H1 (cell line): Measurements from ENCODE around the gene GRAMD2A. TPM values are rescaled to one million over a fixed set of nuclear protein-coding genes. Genes with fewer than 3 reads are reported as not detected.

Experiments used
- BACH1 ChIP-seq: IDR thresholded peaks from 2 replicates; pipeline ENCODE4 v1.6.1; 2012; ENCODE audit warnings: low read length, improper control_type of control experiment
- BCL11A ChIP-seq, 2 experiments: IDR thresholded peaks; one replicate each; pipeline ENCODE4 v1.6.1; 2011; ENCODE audit warnings: low read depth in 2 of 2, low read length in 2 of 2, mild to moderate bottlenecking in 2 of 2
- CBX8 ChIP-seq: fragments of 300-800, 300-1000 bp; sonication (generic); IDR thresholded peaks from 2 replicates; pipeline ENCODE4 v1.7.1; 2016; ENCODE audit warnings: low read depth, low read length, borderline replicate concordance
- CEBPB ChIP-seq: IDR thresholded peaks from 2 replicates; pipeline ENCODE4 v1.6.1; 2012; ENCODE audit warnings: low read depth, low read length
- CHD2 ChIP-seq: IDR thresholded peaks from 2 replicates; pipeline ENCODE4 v1.6.1; 2012; ENCODE audit warnings: low read length, improper control_type of control experiment
- CREB1 ChIP-seq: IDR thresholded peaks from 2 replicates; pipeline ENCODE4 v1.6.1; 2012; ENCODE audit warnings: inconsistent platforms
- EGR1 ChIP-seq: IDR thresholded peaks from 2 replicates; pipeline ENCODE4 v1.6.1; 2011; ENCODE audit warnings: low read depth, low read length, borderline replicate concordance
- EZH2 ChIP-seq: fragments of 200-600 bp; sonication (generic); IDR thresholded peaks from 2 replicates; pipeline ENCODE4 v1.7.1; 2012; ENCODE audit warnings: low read depth, mild to moderate bottlenecking, moderate library complexity, low read length, inconsistent platforms; ENCODE audit not compliant: severe bottlenecking
- FOSL1 ChIP-seq: IDR thresholded peaks from 2 replicates; pipeline ENCODE4 v1.6.1; 2011; ENCODE audit warnings: mild to moderate bottlenecking, low read depth, low read length, moderate library complexity; ENCODE audit not compliant: insufficient read depth
- HDAC2 ChIP-seq, 2 experiments: fragments of 300-600 bp in 1 of 2; sonication (generic) in 1 of 2; IDR thresholded peaks; 2 replicates each; pipeline ENCODE4 v1.6.1; 2011 to 2012; ENCODE audit warnings: low read depth in 2 of 2, low read length in 2 of 2, mild to moderate bottlenecking in 2 of 2, moderate library complexity in 2 of 2, borderline replicate concordance in 1 of 2, inconsistent platforms in 1 of 2
- HDAC6 ChIP-seq: IDR thresholded peaks from one replicate; pipeline ENCODE4 v1.7.1; 2012; ENCODE audit warnings: low read depth, mild to moderate bottlenecking, inconsistent platforms, low read length, moderate library complexity
- JUN ChIP-seq: IDR thresholded peaks from 2 replicates; pipeline ENCODE4 v1.6.1; 2011; ENCODE audit warnings: low read depth, mild to moderate bottlenecking, improper control_type of control experiment, low read length
- JUND ChIP-seq: IDR thresholded peaks from 2 replicates; pipeline ENCODE4 v1.6.1; 2011; ENCODE audit warnings: mild to moderate bottlenecking, improper control_type of control experiment, low read length
- KDM4A ChIP-seq: IDR thresholded peaks from one replicate; pipeline ENCODE4 v1.7.1; 2012; ENCODE audit warnings: low read depth, mild to moderate bottlenecking, moderate library complexity, low read length, inconsistent platforms; ENCODE audit not compliant: severe bottlenecking
- POLR2A ChIP-seq, 2 experiments: IDR thresholded peaks; 1 replicate in 1 of 2; 2 replicates in 1 of 2; pipeline ENCODE4 v1.6.1; 2011; ENCODE audit warnings: low read depth in 2 of 2, low read length in 2 of 2, mild to moderate bottlenecking in 2 of 2; ENCODE audit errors: control extremely low read depth in 1 of 2
- POU5F1 ChIP-seq: IDR thresholded peaks from 2 replicates; pipeline ENCODE4 v1.6.1; 2011; ENCODE audit warnings: low read depth, mild to moderate bottlenecking, low read length, moderate library complexity
- RXRA ChIP-seq: IDR thresholded peaks from 2 replicates; pipeline ENCODE4 v1.6.1; 2011; ENCODE audit warnings: low read depth, mild to moderate bottlenecking, low read length, moderate library complexity; ENCODE audit not compliant: insufficient read depth
- SAP30 ChIP-seq: fragments of 300-600 bp; sonication (generic); IDR thresholded peaks from 2 replicates; pipeline ENCODE4 v1.7.1; 2012; ENCODE audit warnings: low read length, moderate library complexity, mild to moderate bottlenecking, inconsistent platforms; ENCODE audit not compliant: insufficient read depth, insufficient replicate concordance
- SIRT6 ChIP-seq: IDR thresholded peaks from one replicate; pipeline ENCODE4 v1.7.1; 2012; ENCODE audit warnings: low read length, inconsistent platforms
- SP2 ChIP-seq: IDR thresholded peaks from 2 replicates; pipeline ENCODE4 v1.6.1; 2012; ENCODE audit warnings: mild to moderate bottlenecking, low read length, inconsistent platforms
- SP4 ChIP-seq: IDR thresholded peaks from 2 replicates; pipeline ENCODE4 v1.6.1; 2012; ENCODE audit warnings: low read length, inconsistent platforms
- TBP ChIP-seq: IDR thresholded peaks from 2 replicates; pipeline ENCODE4 v1.6.1; 2011; ENCODE audit warnings: low read depth, low read length, improper control_type of control experiment
- ZNF274 ChIP-seq: IDR thresholded peaks from 2 replicates; pipeline ENCODE4 v1.7.0; 2012; ENCODE audit warnings: low read length, borderline replicate concordance; ENCODE audit errors: extremely low read depth
- polyA plus RNA-seq, 7 experiments: library from polyadenylated mRNA; depleted of rRNA in 3 of 7; stranded (reverse) in 5 of 7; unstranded in 2 of 7; fragments of >200 nt in 5 of 7; fragments of 200-250 nt in 2 of 7; gene quantifications; 1 replicate in 5 of 7; 2 replicates in 1 of 7; 4 replicates in 1 of 7; pipeline versions ENCODE4 v1.2.1 to v1.2.3, GENCODE V29; 2011 to 2013; ENCODE audit warnings: missing spikeins in 2 of 7, mixed read lengths in 2 of 7
- total RNA-seq: library from RNA; stranded (reverse); fragmentation: NEBNext Ultra II Directional; extraction: Animal tissue kit (Norgen Biotek cat#: 25700); gene quantifications from 2 replicates; pipeline ENCODE4 v1.2.1, GENCODE V29; 2021
- TF ChIP-seq, protein P1 (sequence below): IDR thresholded peaks from 2 replicates; pipeline ENCODE4 v1.6.1; 2012; ENCODE audit warnings: inconsistent platforms
- TF ChIP-seq, protein P2 (sequence below): IDR thresholded peaks from 2 replicates; pipeline ENCODE4 v1.6.1; 2011; ENCODE audit warnings: low read length, improper control_type of control experiment

Gene GRAMD2A
- total and polyA plus RNA-seq, 2 of the 8 experiments (the other 6 are each of a cell fraction or from before 2014, with no cell fraction given): 0.57 to 1.5 TPM

DNA sequence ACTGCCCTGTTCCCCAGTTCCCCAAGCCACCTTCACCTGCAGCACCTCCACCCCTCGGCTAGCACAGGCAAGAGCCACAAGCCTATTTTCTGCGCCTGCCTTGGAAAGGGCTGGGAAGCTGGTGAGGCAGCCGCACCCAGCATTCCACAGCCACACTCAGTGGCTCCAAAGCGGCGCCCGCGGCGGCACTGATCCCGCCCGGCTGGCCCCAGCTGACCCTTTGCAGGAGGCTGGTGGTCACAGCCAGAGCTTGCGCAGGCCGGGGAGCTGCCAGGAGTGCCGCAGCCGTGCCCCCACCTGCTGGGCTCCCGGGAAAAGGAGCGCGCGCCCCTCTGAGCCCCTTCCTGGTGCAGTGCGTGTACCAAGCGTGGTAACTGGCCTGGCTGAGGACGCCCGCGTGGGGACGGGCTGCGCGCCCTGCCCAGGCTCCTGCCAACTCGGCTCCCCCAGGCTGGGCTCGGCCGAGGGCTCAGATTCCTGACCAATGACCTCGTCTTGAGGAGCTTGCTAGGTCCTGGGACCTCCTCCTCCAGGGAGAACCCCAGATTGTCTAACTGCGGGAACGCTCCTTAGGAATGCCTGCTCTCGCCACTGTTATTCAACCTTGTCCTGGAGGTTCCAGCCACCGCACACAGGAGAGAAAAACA is 13.3 kb downstream of the GRAMD2A start (continued):
- TF ChIP-seq FOSL1 (no peak), EGR1 (no peak), BCL11A (IDR thresholded peaks at IDR 0.05; ENCODE audit: low read depth in 2 of 2, low read length in 2 of 2) (no peak), HDAC2 (IDR thresholded peaks at IDR 0.05; ENCODE audit: borderline replicate concordance in 1 of 2, low read depth in 2 of 2, low read length in 2 of 2) (peak in 1 of 2 experiments; percentile 68; a peak in 1 of 4 replicates), CHD2 (no peak), TBP (no peak), POU5F1 (no peak), JUN (no peak), JUND (no peak; the same call in 1 of the 2 replicates), HDAC6 (no peak), CEBPB (no peak), SP2 (no peak), CBX8 (no peak), KDM4A (peak; percentile 99), RXRA (no peak), SP4 (0 out of 2 replicates have a peak, but pooled peaks have one; percentile 45), ZNF274 (no peak), EZH2 (no peak), SAP30 (no peak), BACH1 (no peak; the same call in 1 of the 2 replicates), CREB1 (no peak; the same call in 1 of the 2 replicates), POLR2A (IDR thresholded peaks at IDR 0.05; ENCODE audit: control extremely low read depth in 1 of 2, low read depth in 2 of 2, low read length in 2 of 2) (no peak), SIRT6 (no peak)
- TF ChIP-seq, protein P1, sequence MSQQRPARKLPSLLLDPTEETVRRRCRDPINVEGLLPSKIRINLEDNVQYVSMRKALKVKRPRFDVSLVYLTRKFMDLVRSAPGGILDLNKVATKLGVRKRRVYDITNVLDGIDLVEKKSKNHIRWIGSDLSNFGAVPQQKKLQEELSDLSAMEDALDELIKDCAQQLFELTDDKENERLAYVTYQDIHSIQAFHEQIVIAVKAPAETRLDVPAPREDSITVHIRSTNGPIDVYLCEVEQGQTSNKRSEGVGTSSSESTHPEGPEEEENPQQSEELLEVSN: 0 out of 2 replicates have a peak, but pooled peaks have one; percentile 50
- TF ChIP-seq, protein P2, sequence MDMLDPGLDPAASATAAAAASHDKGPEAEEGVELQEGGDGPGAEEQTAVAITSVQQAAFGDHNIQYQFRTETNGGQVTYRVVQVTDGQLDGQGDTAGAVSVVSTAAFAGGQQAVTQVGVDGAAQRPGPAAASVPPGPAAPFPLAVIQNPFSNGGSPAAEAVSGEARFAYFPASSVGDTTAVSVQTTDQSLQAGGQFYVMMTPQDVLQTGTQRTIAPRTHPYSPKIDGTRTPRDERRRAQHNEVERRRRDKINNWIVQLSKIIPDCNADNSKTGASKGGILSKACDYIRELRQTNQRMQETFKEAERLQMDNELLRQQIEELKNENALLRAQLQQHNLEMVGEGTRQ: no peak
